ENCODE measurements around the gene TRAF4.
"Not testable (repeated sequence)": the region's sequence is repeated elsewhere in the genome, so short reads cannot be mapped to it uniquely, and the experiment has no call there.

Gene TRAF4

GRCh38 chr17:28716740-28717577 is 26.9 kb upstream of the TRAF4 start:
- peak; percentile 86 for DNase-seq

DNA sequence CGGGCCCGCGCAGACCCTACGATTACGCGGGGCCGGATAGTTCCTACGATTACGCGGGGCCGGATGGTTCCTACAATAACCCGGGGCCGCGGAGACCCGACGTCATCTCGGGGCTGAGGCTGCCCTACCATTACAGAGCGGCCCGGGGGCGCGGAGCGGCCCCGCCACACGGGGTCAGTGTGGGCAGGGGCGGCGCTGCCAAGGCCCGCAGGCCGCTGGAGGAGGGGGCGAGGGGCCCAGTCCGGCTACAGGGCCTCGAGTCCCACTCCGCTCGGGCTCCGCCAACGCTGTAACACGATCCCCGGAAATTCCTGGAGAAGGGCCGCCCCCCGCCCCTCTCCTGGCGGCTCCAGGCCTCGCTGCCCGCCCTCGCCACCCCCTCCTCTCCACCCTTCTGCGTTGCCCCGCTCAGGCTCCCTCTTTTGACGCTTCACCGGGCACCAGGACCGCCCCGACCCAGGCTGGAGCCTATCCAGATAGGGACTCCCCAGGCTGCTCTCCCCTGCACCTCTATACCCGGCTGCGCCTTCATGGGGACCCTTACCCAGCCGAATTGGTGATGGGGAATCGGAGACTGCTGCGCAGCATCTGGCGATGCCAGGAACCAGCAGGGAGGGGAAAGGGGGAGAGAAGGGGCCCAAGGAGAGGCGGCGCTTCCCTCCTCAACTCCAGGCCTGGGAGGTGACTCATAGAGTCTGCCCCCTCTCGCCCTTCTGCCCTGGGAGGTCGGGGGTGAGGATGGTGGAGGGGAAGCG is 26.1 kb upstream of the TRAF4 start, which contains the start of gene RAB34:
TSS of gene RAB34 (minus strand) at position 291 of the 755 bp plus-strand sequence. CDS start 602 bp downstream, outside the sequence.
- DNase-seq: peak; percentile 94

- DNase-seq: no peak
Observed at GRCh38 chr17:28718333-28719020, 25.3 kb upstream of the TRAF4 start.

DNA sequence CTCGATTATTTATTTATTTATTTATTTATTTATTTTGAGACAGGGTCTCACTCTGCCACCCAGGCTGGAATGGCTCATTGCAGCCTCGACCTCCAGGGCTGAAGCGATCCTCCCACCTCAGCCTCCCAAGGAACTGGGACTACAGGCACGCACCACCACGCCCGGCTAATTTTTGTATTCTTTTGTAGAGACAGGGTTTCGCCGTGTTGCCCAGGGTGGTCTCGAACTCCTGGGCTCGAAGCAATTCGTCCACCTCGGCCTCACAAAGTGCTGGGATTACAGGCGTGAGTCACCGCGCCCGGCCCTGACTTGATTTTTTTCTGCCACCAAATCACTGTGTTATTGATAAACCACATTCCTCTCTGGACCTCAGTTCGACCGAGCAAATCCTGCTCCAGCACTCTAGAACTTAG is 24.8 kb upstream of the TRAF4 start:
- DNase-seq: no peak

GRCh38 chr17:28720247-28720996 is 23.4 kb upstream of the TRAF4 start:
- no peak for DNase-seq

DNA sequence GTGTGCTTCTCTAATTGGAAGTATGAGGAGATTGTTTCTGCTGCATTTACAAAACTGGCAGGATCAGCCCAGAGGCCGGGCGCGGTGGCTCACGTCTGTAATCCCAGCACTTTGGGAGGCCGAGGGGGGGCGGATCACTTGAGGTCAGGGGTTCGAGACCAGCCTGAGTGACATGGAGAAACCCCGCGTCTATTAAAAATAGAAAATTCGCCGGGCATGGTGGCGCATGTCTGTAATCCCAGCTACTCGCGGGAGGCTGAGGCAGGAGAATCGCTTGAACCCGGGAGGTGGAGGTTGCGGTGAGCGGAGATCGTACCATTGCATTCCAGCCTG is 22.8 kb upstream of the TRAF4 start:
- not testable (repeated sequence) for DNase-seq

DNA sequence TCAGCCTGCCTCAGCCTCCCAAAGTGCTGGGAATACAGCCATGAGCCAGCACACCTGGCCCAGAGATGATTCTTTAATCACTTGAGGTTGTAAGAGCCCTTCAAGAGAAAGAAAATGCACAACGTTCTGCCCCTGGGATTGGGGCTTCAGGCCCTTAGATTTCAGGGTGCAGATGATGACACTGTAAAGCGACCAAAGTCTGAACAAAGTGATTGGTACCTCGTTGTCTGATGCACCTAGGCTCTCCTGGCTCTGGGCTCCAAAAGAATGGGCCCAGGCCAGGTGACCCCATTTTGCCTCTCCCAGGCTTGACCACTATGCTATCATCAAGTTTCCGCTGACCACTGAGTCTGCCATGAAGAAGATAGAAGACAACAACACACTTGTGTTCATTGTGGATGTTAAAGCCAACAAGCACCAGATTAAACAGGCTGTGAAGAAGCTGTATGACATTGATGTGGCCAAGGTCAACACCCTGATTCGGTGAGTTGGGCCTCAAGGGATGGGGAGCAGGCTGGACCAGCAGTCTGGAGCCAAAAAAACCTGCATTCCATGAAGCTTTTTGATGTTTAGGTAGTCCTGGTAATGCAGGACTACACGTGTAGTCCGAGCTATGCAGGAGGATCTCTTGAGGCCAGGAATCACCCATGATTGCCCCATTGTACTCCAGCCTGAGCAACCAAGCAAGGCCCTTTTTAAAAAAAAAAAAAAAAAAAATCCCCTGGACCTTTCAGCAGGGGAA is 21.2 kb upstream of the TRAF4 start:
- no peak for DNase-seq

- no peak for DNase-seq
Observed at GRCh38 chr17:28723159-28723835, 20.5 kb upstream of the TRAF4 start.

GRCh38 chr17:28723836-28724499 is 19.8 kb upstream of the TRAF4 start:
- not testable (repeated sequence) for DNase-seq

- DNase-seq: no peak
Observed at GRCh38 chr17:28724500-28725165, 19.2 kb upstream of the TRAF4 start.

DNA sequence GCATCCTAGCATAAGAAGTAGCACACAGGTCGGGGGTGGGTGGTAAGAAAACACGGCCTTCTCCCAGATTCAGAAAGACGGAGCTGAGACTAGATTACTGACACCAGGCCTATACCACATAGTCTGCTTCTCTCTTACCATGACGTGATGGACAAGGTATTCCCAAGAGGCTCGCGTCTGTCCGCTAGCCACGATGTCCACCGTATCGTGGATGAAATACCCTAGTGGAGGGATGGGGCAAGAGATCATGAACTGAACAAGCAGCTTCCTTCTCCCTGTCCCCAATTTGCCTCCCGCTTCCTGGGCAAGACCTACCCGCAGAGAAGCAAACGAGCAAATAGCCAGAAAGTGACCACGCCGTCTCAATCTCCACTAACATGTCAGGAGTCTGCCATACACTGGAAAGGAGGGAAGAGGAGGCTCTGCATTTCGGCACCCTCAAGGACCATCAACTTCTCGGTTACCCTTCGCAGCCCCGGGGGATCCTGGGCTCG is 18.6 kb upstream of the TRAF4 start:
- no peak for DNase-seq

GRCh38 chr17:28725660-28726225 is 18.1 kb upstream of the TRAF4 start:
- peak; percentile 68 for DNase-seq

DNA sequence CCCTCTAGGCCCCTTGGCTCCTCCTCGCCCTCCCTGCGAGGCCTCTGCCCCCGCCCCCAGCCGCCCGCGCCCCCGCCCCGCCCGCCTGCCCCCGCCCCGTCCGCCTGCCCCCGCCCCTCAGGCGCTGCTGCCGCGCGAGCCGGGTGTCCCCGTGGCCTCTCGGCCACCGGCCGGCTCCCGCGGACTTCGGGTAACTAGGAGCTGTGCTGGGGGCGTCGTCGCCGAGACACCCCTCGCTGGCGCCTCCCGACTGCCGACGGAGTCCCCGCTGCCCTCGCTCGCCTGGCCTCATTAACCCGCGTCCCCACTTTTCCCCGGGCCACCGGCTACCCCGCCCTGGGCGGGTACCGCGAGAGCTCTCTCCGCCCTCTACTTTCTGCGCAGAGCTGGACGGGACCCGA is 17.6 kb upstream of the TRAF4 start, which contains the start of gene TLCD1:
TSS of gene TLCD1 (minus strand) at position 8 of the 401 bp plus-strand sequence. CDS start 136 bp downstream, outside the sequence.
- peak; percentile 88 for DNase-seq

DNA sequence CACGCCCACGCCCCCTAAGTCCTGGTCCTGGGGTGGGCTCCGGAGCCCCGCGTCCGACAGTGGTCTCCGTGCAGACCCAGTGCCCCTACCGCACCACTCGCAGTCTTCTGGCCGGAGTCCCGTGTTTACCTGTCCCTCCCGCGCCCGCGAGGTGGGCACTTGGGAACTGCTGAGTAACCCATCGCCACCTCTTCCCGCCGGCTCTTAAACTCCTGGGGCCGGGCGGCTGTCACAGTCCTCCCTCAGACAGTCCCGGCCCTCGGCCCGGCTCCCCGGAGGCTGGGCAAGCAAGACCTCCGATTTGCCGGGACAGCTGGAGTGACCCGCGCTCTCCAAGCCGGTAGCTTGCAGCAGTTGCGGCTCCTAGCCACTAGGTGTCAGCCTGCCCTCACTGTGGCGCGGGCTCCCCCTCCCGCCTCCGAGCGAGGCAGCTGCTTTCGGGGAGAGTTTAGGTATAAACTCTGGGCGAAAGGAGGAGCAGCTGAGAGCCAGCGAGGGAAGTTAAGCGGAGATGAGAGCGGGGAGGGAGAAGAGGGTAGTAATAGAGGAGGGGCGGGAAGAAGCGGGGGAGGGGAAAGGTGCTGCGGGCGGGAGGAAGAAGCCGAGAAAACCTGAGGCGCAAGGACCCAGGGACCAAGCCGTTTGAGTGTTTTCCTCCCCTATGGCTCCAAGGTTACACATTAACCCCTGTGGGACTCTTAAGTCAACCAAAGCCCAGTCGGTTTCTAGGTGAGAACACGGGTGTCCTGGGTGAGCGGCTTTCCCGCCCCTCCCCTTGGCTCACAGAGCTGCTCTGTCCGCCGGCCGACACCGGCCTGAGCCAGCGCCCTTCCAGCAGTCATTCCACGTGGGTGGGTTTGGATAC is 17.0 kb upstream of the TRAF4 start:
- peak; percentile 96 for DNase-seq

- peak; percentile 97 for DNase-seq
Observed at GRCh38 chr17:28728364-28729200, 15.2 kb upstream of the TRAF4 start, which contains the start of gene NEK8. Gene NEK8, plus strand, starts transcription at chr17:28728788. Its CDS starts 26 bp downstream, at chr17:28728814.

DNA sequence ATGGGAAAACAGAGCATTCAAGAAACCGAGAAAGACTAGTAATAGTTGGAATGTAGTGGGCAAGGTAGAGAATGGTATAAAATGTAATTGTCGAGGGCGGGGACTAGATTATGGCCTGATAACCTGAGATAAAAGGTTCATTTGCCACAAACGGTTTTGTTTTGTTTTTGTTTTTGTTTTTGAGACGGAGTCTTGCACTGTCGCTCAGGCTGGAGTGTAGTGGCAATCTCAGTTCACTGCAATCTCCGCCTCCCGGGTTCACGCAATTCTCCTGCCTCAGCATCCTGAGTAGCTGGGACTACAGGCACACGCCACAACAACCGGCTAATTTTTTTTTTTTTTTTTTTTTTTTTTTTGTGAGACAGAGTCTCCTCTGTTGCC is 13.9 kb upstream of the TRAF4 start:
- DNase-seq: no peak

DNA sequence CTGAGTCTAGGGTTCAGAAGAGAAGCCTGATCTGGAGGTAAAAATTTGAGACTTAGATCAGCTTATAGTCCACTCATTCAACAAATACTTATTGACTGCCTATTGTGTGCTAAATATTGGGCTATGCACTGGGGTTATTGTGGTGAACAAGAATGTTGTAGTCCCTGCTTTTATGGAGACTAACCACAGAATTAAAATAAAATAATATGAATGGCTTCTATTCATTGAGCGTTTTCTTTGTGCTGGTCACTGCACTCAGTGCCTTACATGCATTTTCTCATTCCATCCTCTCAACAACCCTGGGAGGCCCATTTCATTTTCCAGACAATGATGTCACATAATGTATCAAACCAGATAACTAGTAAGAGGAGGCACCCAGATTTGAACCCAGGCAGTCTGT is 10.5 kb upstream of the TRAF4 start:
- DNase-seq: no peak
